Measurements from ENCODE around the gene GTPBP1.

GTPBP1 gene

GRCh38 chr22:38705235-38706100 is at the start of gene GTPBP1:
Gene GTPBP1, plus strand, starts transcription at chr22:38705944. Its CDS starts 12 bp downstream, at chr22:38705956.
- H3K4me3 Mint-ChIP-seq, result peak within 1 kb of the TSS; percentile 92 to 95 (median 94)
- H3K36me3 Mint-ChIP-seq (ENCODE audit: low read depth), result no peaks in the 10 kb centered on the region
- no peaks in the 10 kb centered on the region for H3K27me3 Mint-ChIP-seq (ENCODE audit: low read depth)
- TF ChIP-seq CTCF (IDR thresholded peaks at IDR 0.05; ENCODE audit: unreplicated experiment in 3 of 3), result peak in 1 of 3 experiments; percentile 8
- peak within 1 kb of the TSS; percentile 87 to 96 (median 92) for H3K27ac Mint-ChIP-seq
- H3K9me3 Mint-ChIP-seq, result no peaks in the 10 kb centered on the region
- peaks cover 34% of the 10 kb centered on the region for H3K4me1 Mint-ChIP-seq

GRCh38 chr22:38656256-38657044 is 49.3 kb upstream of the GTPBP1 start, which contains the start of the genes CBY1 and FAM227A:
Gene CBY1, plus strand, starts transcription at chr22:38656638. Its CDS starts 11,417 bp downstream, at chr22:38668055.
Gene FAM227A, minus strand, starts transcription at chr22:38656392. Its CDS starts 6,224 bp downstream, at chr22:38650168.
- TF ChIP-seq CTCF (IDR thresholded peaks at IDR 0.05; ENCODE audit: unreplicated experiment in 3 of 3), result no peak
- H3K27me3 Mint-ChIP-seq (ENCODE audit: low read depth), result no peaks in the 10 kb centered on the region
- peak within 1 kb of the TSS; percentile 100 for H3K27ac Mint-ChIP-seq
- H3K4me3 Mint-ChIP-seq, result peak within 1 kb of the TSS; percentile 96 to 99 (median 98)
- H3K9me3 Mint-ChIP-seq, result no peaks in the 10 kb centered on the region
- peaks cover 13% of the 10 kb centered on the region for H3K4me1 Mint-ChIP-seq
- peaks cover 5% of the 10 kb centered on the region for H3K36me3 Mint-ChIP-seq (ENCODE audit: low read depth)

GRCh38 chr22:38657045-38657909 is 48.5 kb upstream of the GTPBP1 start:
- Mint-ChIP-seq H3K27ac (peak overlapping the region; percentile 100), H3K36me3 (ENCODE audit: low read depth) (peaks cover 9% of the 10 kb centered on the region), H3K9me3 (no peaks in the 10 kb centered on the region), H3K4me3 (peak overlapping the region; percentile 96 to 99 (median 98)), H3K4me1 (peaks cover 13% of the 10 kb centered on the region), H3K27me3 (ENCODE audit: low read depth) (no peaks in the 10 kb centered on the region)
- no peak for TF ChIP-seq CTCF (IDR thresholded peaks at IDR 0.05; ENCODE audit: unreplicated experiment in 3 of 3)

GRCh38 chr22:38674888-38675287 is 30.9 kb upstream of the GTPBP1 start:
- H3K36me3 Mint-ChIP-seq (ENCODE audit: low read depth), result peaks cover 44% of the 10 kb centered on the region
- H3K27ac Mint-ChIP-seq, result no peak overlapping the region
- no peak for TF ChIP-seq CTCF (IDR thresholded peaks at IDR 0.05; ENCODE audit: unreplicated experiment in 3 of 3)
- no peak overlapping the region for H3K4me3 Mint-ChIP-seq
- H3K9me3 Mint-ChIP-seq, result no peaks in the 10 kb centered on the region
- H3K27me3 Mint-ChIP-seq (ENCODE audit: low read depth), result no peaks in the 10 kb centered on the region
- H3K4me1 Mint-ChIP-seq, result no peaks in the 10 kb centered on the region

GRCh38 chr22:38675833-38676232 is 29.9 kb upstream of the GTPBP1 start:
- TF ChIP-seq CTCF (IDR thresholded peaks at IDR 0.05; ENCODE audit: unreplicated experiment in 3 of 3), result no peak
- H3K9me3 Mint-ChIP-seq, result no peaks in the 10 kb centered on the region
- H3K36me3 Mint-ChIP-seq (ENCODE audit: low read depth), result peaks cover 38% of the 10 kb centered on the region
- H3K4me3 Mint-ChIP-seq, result no peak overlapping the region
- H3K27me3 Mint-ChIP-seq (ENCODE audit: low read depth), result no peaks in the 10 kb centered on the region
- H3K4me1 Mint-ChIP-seq, result no peaks in the 10 kb centered on the region
- H3K27ac Mint-ChIP-seq, result no peak overlapping the region

Data from nephron (organoid).